ENCODE results near the gene CABP2.

Gene CABP2

GRCh38 chr11:67545280-67545679, 22.0 kb upstream of the CABP2 start:
- Mint-ChIP-seq H3K9me3 (ENCODE audit: low read depth) (no peaks in the 10 kb centered on the region), H3K36me3 (no peaks in the 10 kb centered on the region), H3K27me3 (no peaks in the 10 kb centered on the region), H3K4me1 (ENCODE audit: low read depth) (no peaks in the 10 kb centered on the region), H3K4me3 (no peak overlapping the region), H3K27ac (no peak overlapping the region)

- Mint-ChIP-seq H3K27me3 (no peaks in the 10 kb centered on the region), H3K4me1 (ENCODE audit: low read depth) (no peaks in the 10 kb centered on the region), H3K9me3 (ENCODE audit: low read depth) (no peaks in the 10 kb centered on the region), H3K4me3 (no peak overlapping the region), H3K27ac (no peak overlapping the region), H3K36me3 (no peaks in the 10 kb centered on the region)
Observed at GRCh38 chr11:67544616-67545242, 21.5 kb upstream of the CABP2 start.

- H3K27me3 Mint-ChIP-seq: no peaks in the 10 kb centered on the region
- H3K36me3 Mint-ChIP-seq: no peaks in the 10 kb centered on the region
- no peak overlapping the region for H3K27ac Mint-ChIP-seq
- no peak overlapping the region for H3K4me3 Mint-ChIP-seq
- no peaks in the 10 kb centered on the region for H3K9me3 Mint-ChIP-seq (ENCODE audit: low read depth)
- H3K4me1 Mint-ChIP-seq (ENCODE audit: low read depth): no peaks in the 10 kb centered on the region
Observed at GRCh38 chr11:67543585-67543984, 20.3 kb upstream of the CABP2 start.

DNA sequence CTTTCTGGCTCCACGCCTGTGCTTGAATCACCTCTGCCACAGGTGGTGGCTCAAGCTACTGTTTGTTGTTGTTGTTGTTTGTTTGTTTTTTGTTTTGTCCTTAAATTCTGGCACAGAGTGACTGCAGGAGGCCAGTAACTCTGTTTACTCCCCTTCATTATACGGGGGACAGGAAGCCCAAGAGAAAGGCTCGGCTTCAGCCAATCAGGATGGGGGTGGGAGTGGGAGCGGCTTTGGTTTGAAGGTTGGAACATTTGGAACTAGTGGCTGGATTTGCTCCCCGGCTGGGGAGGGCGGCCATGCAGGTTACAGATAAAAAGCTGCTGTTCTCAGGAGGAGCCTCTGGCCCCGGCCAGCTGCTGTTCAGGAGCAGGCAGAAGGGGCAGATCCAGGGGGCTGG, 19.7 kb upstream of the CABP2 start:
- H3K4me1 Mint-ChIP-seq (ENCODE audit: low read depth): no peaks in the 10 kb centered on the region
- no peak overlapping the region for H3K4me3 Mint-ChIP-seq
- no peaks in the 10 kb centered on the region for H3K27me3 Mint-ChIP-seq
- no peak overlapping the region for H3K27ac Mint-ChIP-seq
- H3K36me3 Mint-ChIP-seq: no peaks in the 10 kb centered on the region
- no peaks in the 10 kb centered on the region for H3K9me3 Mint-ChIP-seq (ENCODE audit: low read depth)

DNA sequence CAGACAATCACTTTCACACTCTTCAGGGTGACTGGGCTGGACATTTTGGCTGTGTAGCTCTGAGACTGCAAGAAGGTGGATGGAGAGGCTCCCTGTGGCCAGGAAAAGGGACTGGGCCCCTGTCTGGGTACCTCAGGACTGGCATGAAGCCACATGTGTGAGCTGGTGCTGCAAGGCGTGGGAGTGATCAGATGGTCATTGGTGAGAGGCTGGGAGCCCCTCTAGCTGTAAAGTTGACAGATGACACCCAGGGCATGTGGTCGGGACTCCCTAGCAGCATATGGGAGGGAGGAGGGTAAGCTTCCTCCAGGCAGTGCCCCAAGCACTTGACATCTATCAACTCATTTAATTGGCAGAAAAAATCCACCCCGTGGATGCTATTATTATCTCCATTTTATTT, 18.9 kb upstream of the CABP2 start:
- Mint-ChIP-seq H3K36me3 (no peaks in the 10 kb centered on the region), H3K27ac (no peak overlapping the region), H3K9me3 (ENCODE audit: low read depth) (no peaks in the 10 kb centered on the region), H3K27me3 (no peaks in the 10 kb centered on the region), H3K4me1 (ENCODE audit: low read depth) (no peaks in the 10 kb centered on the region), H3K4me3 (no peak overlapping the region)

GRCh38 chr11:67541198-67541597, 18.0 kb upstream of the CABP2 start:
- H3K4me3 Mint-ChIP-seq: no peak overlapping the region
- H3K27me3 Mint-ChIP-seq: no peaks in the 10 kb centered on the region
- no peaks in the 10 kb centered on the region for H3K36me3 Mint-ChIP-seq
- H3K27ac Mint-ChIP-seq: no peak overlapping the region
- no peaks in the 10 kb centered on the region for H3K4me1 Mint-ChIP-seq (ENCODE audit: low read depth)
- H3K9me3 Mint-ChIP-seq (ENCODE audit: low read depth): no peaks in the 10 kb centered on the region

- H3K4me1 Mint-ChIP-seq (ENCODE audit: low read depth): no peaks in the 10 kb centered on the region
- H3K9me3 Mint-ChIP-seq (ENCODE audit: low read depth): no peaks in the 10 kb centered on the region
- no peak overlapping the region for H3K27ac Mint-ChIP-seq
Observed at GRCh38 chr11:67539550-67539949, 16.3 kb upstream of the CABP2 start.

GRCh38 chr11:67538823-67539505, 15.7 kb upstream of the CABP2 start:
- Mint-ChIP-seq H3K4me1 (ENCODE audit: low read depth) (no peaks in the 10 kb centered on the region), H3K36me3 (peaks cover under 1% of the 10 kb centered on the region), H3K4me3 (no peak overlapping the region), H3K27ac (no peak overlapping the region), H3K9me3 (ENCODE audit: low read depth) (peaks cover 3% of the 10 kb centered on the region), H3K27me3 (peaks cover 1% of the 10 kb centered on the region)

More at GRCh38 chr11:67539550-67539949, 16.3 kb upstream of the CABP2 start:
- Mint-ChIP-seq H3K36me3 (no peaks in the 10 kb centered on the region), H3K27me3 (no peaks in the 10 kb centered on the region), H3K4me3 (no peak overlapping the region)

GRCh38 chr11:67538306-67538705, 15.1 kb upstream of the CABP2 start:
- Mint-ChIP-seq H3K27ac (no peak overlapping the region), H3K4me3 (no peak overlapping the region), H3K9me3 (ENCODE audit: low read depth) (peaks cover 6% of the 10 kb centered on the region), H3K4me1 (ENCODE audit: low read depth) (no peaks in the 10 kb centered on the region), H3K27me3 (peaks cover 1% of the 10 kb centered on the region), H3K36me3 (peaks cover 3% of the 10 kb centered on the region)

GRCh38 chr11:67535561-67535960, 12.3 kb upstream of the CABP2 start:
- H3K4me1 Mint-ChIP-seq (ENCODE audit: low read depth): no peaks in the 10 kb centered on the region
- peaks cover 1% of the 10 kb centered on the region for H3K27me3 Mint-ChIP-seq

DNA sequence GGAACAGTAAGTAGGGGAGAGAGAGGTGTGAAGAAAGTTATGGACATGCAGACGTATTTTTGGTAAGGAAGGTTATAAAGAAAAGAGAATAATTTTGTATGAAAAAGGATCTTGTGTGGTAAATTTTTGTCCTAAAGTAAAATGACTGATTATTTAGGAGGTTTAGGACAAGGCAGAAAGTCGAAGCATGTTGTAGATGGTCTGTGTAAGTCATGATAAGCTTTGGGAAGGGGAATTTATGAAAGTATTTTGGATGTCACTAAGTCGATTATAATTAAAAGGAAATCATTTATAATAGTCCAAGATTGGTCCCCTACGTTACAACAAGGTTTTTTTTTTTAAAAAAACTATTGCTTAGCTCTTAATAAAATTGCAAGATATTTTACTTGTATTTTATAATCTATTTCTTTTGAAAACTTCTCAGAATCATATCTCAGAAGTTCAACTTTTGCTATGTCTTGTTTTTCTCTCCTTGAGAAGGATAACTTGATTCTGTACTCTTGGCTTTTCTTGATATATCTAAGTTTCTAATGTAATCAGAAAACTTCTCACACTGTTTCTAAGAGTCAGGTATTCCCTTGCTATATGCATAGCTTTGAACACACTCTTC, 10.9 kb upstream of the CABP2 start:
- Mint-ChIP-seq H3K9me3 (ENCODE audit: low read depth) (peaks cover 6% of the 10 kb centered on the region), H3K36me3 (peaks cover 3% of the 10 kb centered on the region)

More at GRCh38 chr11:67535561-67535960, 12.3 kb upstream of the CABP2 start:
- no peak overlapping the region for H3K4me3 Mint-ChIP-seq
- H3K36me3 Mint-ChIP-seq: peaks cover 3% of the 10 kb centered on the region
- H3K9me3 Mint-ChIP-seq (ENCODE audit: low read depth): peaks cover 6% of the 10 kb centered on the region
- H3K27ac Mint-ChIP-seq: no peak overlapping the region

GRCh38 chr11:67532889-67533288, 9.6 kb upstream of the CABP2 start:
- peaks cover 3% of the 10 kb centered on the region for H3K36me3 Mint-ChIP-seq
- no peak overlapping the region for H3K4me3 Mint-ChIP-seq
- H3K27me3 Mint-ChIP-seq: peaks cover 1% of the 10 kb centered on the region
- peaks cover 6% of the 10 kb centered on the region for H3K9me3 Mint-ChIP-seq (ENCODE audit: low read depth)
- H3K4me1 Mint-ChIP-seq (ENCODE audit: low read depth): no peaks in the 10 kb centered on the region
- H3K27ac Mint-ChIP-seq: no peak overlapping the region

More for the DNA sequence above, 10.9 kb upstream of the CABP2 start:
- no peaks in the 10 kb centered on the region for H3K4me1 Mint-ChIP-seq (ENCODE audit: low read depth)
- no peak overlapping the region for H3K27ac Mint-ChIP-seq
- peaks cover 1% of the 10 kb centered on the region for H3K27me3 Mint-ChIP-seq
- H3K4me3 Mint-ChIP-seq: no peak overlapping the region

DNA sequence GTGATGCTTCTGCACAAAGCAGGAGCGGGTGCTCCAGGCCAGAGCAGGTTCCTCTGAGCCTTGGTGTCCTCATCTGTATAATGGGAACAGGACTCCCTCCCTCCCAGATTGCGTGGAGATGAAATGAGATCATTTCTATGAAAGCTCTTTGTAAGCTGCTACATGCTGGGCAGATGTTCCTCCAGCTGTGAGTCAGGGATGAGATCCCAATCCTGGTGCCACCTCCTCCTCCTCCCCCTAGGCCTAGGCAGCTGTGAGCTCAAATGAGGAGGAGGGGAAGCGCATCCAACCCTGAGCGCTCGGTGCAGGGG, 7.0 kb upstream of the CABP2 start:
- Mint-ChIP-seq H3K4me3 (no peak overlapping the region), H3K27me3 (peaks cover 1% of the 10 kb centered on the region), H3K9me3 (ENCODE audit: low read depth) (peaks cover 6% of the 10 kb centered on the region), H3K4me1 (ENCODE audit: low read depth) (no peaks in the 10 kb centered on the region), H3K27ac (no peak overlapping the region), H3K36me3 (peaks cover 3% of the 10 kb centered on the region)

GRCh38 chr11:67528376-67528775, 5.1 kb upstream of the CABP2 start:
- Mint-ChIP-seq H3K9me3 (ENCODE audit: low read depth) (no peaks in the 10 kb centered on the region), H3K36me3 (no peaks in the 10 kb centered on the region), H3K27ac (no peak overlapping the region), H3K4me1 (ENCODE audit: low read depth) (no peaks in the 10 kb centered on the region), H3K4me3 (no peak overlapping the region), H3K27me3 (no peaks in the 10 kb centered on the region)

DNA sequence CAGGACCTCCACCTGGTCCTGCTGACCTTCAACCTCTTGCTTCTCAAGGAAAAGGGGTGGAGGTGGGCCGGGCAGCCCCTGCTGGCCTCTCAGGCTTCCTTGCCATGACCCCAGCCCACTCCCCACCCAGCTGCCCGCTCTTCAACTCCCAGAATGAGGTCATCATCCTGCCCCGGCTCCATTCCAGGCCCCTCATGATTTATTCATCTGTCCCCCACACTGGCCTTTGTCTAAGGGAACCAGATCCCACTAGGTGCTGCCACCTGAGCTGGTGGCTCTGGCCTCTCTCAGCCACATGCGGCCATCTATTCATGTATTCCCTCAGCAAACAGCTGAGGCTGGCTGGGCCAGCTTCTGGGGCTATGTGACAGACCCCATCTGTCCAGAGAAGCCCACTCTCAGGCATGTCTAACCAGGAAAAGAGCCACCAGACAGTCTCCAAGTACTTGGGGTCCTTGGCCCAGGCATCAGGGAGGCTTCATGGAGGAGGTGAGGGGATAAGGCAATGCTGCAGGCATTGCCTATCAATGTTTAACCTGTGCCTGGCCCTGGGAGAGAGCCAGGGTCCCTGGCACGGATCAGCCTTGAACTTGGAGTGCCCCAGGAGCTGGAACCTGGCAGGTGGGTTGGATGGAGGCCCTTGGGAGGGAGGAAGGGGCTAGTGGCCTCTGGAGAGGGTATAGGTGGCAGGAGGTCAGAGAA, 2.2 kb upstream of the CABP2 start:
- Mint-ChIP-seq H3K4me3 (no peak overlapping the region), H3K4me1 (ENCODE audit: low read depth) (no peaks in the 10 kb centered on the region), H3K36me3 (no peaks in the 10 kb centered on the region), H3K27ac (no peak overlapping the region), H3K9me3 (ENCODE audit: low read depth) (no peaks in the 10 kb centered on the region), H3K27me3 (no peaks in the 10 kb centered on the region)

Measured in activated naive CD8-positive, alpha-beta T cell (primary cell).